K562 treated with DMSO at 1 percent for 12 hours (cell line): ENCODE results near the gene PXMP4. TPM values are rescaled to one million over a fixed set of nuclear protein-coding genes. Genes with fewer than 3 reads are reported as not detected.

Experiments
- total RNA-seq: library from RNA; unstranded; fragments of 300-600 nt; gene quantifications from 2 replicates; pipeline ENCODE4 v1.2.3, GENCODE V29; 2022; ENCODE audit not compliant: insufficient read depth

PXMP4 gene, protein sequence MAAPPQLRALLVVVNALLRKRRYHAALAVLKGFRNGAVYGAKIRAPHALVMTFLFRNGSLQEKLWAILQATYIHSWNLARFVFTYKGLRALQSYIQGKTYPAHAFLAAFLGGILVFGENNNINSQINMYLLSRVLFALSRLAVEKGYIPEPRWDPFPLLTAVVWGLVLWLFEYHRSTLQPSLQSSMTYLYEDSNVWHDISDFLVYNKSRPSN
- total RNA-seq, result 5.8 and 14.3 TPM in 2 replicates

DNA sequence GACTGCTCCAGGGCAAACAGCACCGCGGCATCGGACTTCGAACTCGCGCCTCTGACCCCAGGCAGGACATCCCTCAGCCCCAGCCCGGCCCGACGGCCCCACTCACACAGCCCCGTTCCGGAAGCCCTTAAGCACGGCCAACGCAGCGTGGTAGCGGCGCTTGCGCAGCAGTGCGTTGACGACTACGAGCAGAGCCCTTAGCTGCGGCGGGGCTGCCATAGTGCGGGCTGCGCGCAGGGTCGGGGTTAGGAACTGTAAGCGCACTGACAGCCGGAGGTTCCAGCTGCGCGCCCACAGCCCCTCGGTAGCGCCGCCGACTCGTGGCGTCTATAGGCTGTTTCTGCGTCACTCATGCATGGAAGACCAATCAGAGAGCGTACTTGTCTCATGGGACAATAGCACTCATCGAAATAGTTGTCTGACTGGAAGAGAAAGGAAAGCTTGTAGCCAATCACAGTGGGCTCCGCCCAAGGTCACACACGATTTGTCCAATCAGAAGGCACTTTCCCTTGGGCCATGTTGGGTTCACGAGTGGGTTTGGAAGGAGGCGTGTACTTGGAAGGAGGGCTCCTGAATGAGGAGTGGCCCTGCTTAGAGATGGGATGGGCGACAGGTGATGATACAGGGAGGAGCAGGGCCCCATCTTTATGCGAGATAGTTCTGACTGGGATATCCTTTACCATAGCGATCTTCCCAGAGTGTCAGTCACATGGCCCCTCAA, at the start of gene PXMP4:
Gene PXMP4, minus strand, starts transcription at position 322 of the 721 bp plus-strand sequence. Its CDS starts 103 bp downstream, at position 219.

GRCh38 chr20:33731693-33732165, 11.6 kb upstream of the PXMP4 start, which contains the start of gene ZNF341:
Gene ZNF341, plus strand, starts transcription at chr20:33731996. Its CDS starts 26 bp downstream, at chr20:33732022.

DNA sequence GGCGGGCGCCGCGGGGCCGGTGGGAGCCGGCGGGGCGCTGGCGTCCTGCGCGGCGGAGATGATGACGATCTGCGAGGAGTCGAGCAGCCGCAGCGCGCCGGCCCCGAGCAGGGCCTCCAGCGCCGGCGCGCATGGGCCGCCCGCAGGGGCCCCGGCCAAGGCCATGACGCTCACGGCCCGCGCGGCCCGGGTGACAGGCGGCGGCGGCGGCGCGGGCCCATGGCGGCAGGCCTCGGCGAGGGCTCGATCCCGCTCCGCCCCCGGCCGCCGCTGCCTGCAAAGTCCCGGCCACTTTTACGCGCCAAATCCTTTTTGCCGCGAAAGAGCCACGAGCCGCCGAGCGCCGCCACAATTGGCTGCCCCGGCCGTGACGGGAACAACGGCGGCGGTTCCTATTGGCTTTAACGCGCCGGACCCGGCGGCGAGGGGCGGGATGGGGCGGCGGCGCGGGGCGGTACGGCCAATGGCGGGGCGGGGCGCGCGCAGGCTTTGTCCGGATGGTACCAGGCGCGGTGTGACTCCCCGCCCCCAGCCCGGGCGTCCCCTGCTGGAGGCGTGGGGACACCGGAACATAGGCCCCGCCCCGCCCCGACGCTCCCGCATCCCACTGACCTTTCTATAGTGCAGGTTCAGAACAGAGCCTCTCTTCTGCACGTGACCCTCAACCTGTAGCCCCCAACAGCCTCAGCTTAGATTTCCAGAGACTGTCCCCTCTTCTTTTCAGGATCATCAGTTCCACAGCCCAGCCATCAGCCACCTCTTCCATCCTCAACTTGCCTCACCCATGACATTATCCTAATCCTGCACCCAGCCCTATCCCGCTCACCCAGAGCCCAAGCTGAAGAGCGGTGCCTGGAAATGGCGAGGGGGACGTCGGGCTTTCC, 33.8 kb downstream of the PXMP4 start, which contains the start of gene E2F1:
Gene E2F1, minus strand, starts transcription at position 286 of the 884 bp plus-strand sequence. Its CDS starts 121 bp downstream, at position 165.

DNA sequence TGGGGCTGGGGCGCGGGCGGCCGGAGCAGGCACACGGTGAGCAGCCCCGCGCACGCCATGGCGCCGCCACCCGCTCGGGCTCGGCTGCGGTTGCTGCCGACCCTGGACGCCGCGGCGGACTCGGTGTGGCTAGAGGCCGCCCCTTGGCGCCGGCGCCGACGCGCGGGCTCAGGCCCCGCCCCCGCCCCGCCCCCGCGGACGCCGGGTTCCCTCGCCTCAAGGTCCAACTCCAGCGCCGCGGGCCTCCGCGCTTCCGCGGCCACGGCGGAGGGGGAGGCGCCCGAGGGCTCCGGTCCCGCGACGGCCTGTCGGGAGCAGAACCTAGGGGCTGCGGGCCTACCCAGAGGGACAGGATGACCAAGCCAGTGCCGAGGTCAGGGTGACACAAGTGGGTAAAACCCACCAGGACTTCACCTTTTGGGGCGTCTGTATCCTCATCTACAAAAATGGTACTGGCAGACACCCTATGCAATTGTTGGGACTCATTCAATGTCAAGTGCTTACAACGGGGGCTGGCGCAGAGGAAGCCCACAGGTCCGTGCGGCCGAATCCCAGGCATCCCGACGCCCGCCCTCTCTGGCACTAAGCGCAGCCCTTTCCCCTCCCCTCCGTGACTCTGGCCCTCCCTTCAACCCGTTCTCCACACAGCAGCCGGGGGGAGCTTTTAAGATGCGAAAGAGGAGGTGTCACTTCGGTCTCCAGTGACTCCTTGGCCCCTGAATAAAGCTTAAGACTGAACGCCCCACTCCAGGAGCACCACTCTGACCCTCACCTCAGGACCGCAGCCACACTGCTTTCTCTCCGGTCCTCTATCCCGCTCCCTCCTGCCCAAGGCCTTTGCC, 45.6 kb downstream of the PXMP4 start, which contains the start of gene NECAB3:
Gene NECAB3, minus strand, starts transcription at position 135 of the 842 bp plus-strand sequence. Its CDS starts 76 bp downstream, at position 59.

GRCh38 chr20:33666293-33667244, 53.5 kb downstream of the PXMP4 start, which contains the start of gene ACTL10:
Gene ACTL10, plus strand, starts transcription at chr20:33666943. Its CDS starts 555 bp downstream, at chr20:33667498.

DNA sequence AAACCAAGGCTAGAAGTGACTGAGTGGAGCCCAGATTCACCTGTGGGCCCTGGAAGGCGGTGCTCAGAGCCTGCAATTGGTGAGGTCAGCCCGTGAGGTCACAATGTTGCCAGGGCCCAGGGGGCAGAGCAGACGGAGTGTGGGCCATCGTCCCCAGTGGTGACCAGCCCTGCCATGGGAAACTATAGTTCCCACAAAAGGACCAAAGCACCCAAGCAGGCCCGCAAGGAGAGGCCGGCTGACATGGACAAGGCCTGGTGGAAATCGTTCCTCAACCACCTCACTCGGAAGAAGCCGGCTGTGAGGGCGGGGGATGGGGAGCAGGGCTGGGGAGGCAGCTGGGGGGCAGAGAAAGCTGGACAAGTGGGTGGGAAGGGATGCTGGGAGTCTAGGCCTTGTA, 57.9 kb downstream of the PXMP4 start, which contains the start of gene C20orf144:
Gene C20orf144, plus strand, starts transcription at position 156 of the 400 bp plus-strand sequence. Its CDS starts 19 bp downstream, at position 175.

Other genes with a start within 250 kb of the PXMP4 start
- 6.1 and 27.2 TPM in 2 replicates for gene CBFA2T2, start 230.2 kb downstream of the PXMP4 start, total RNA-seq
- 0.56 TPM in 1 of 2 replicates, not detected in the other for gene C20orf144, start 58.0 kb downstream of the PXMP4 start, total RNA-seq
- gene ACTL10, start 53.4 kb downstream of the PXMP4 start, total RNA-seq, result not detected in 2 replicates
- gene NECAB3, start 45.9 kb downstream of the PXMP4 start, total RNA-seq, result 41.9 and 55.4 TPM in 2 replicates
- 45.0 and 49.3 TPM in 2 replicates for gene E2F1, start 33.9 kb downstream of the PXMP4 start, total RNA-seq
- 1.8 and 3.3 TPM in 2 replicates for gene ZNF341, start 11.7 kb upstream of the PXMP4 start, total RNA-seq
- gene CHMP4B, start 91.0 kb upstream of the PXMP4 start, total RNA-seq, result 75.4 and 76.2 TPM in 2 replicates